Mononuclear cell (primary cell): ENCODE measurements around the gene PCDH9. TPM values are rescaled to one million over a fixed set of nuclear protein-coding genes. Genes with fewer than 3 reads are reported as not detected.

ENCODE experiments used
- H3K27me3 ChIP-seq: 2 replicates; pipeline ENCODE4 v1.6.0; 2011; ENCODE audit warnings: low read length, control low read depth; ENCODE audit not compliant: insufficient read depth
- H3K4me1 ChIP-seq: 2 replicates; pipeline ENCODE4 v1.5.1; 2011; ENCODE audit warnings: mild to moderate bottlenecking, low read length, control low read depth; ENCODE audit not compliant: insufficient read depth
- H3K4me3 ChIP-seq: 2 replicates; pipeline ENCODE4 v1.5.1; 2011; ENCODE audit warnings: mild to moderate bottlenecking, low read length, moderate library complexity
- H3K9me3 ChIP-seq: 2 replicates; pipeline ENCODE4 v1.5.1; 2011; ENCODE audit warnings: low read depth, mild to moderate bottlenecking, control low read depth, low read length
- total RNA-seq: library from RNA; depleted of rRNA; stranded (reverse); fragments of >200 nt; gene quantifications from one replicate; pipeline ENCODE4 v1.2.3, GENCODE V29; 2012

Gene PCDH9
- total RNA-seq, 1 donor = 1.5 TPM

GRCh38 chr13:67155898-67156722 is 74.0 kb downstream of the PCDH9 start:
- Histone ChIP-seq H3K4me1 (no peaks in the 10 kb centered on the region), H3K4me3 (no peak overlapping the region), H3K27me3 (no peaks in the 10 kb centered on the region), H3K9me3 (no peaks in the 10 kb centered on the region)

- no peaks in the 10 kb centered on the region for H3K9me3 ChIP-seq
- no peaks in the 10 kb centered on the region for H3K4me1 ChIP-seq
- no peak overlapping the region for H3K4me3 ChIP-seq
- no peaks in the 10 kb centered on the region for H3K27me3 ChIP-seq
Observed at GRCh38 chr13:67152085-67152484, 78.1 kb downstream of the PCDH9 start.

- Histone ChIP-seq H3K4me3 (no peak overlapping the region), H3K27me3 (no peaks in the 10 kb centered on the region), H3K4me1 (no peaks in the 10 kb centered on the region), H3K9me3 (no peaks in the 10 kb centered on the region)
Observed at GRCh38 chr13:67151652-67152051, 78.5 kb downstream of the PCDH9 start.

GRCh38 chr13:67150608-67151007 is 79.5 kb downstream of the PCDH9 start:
- Histone ChIP-seq H3K4me3 (no peak overlapping the region), H3K27me3 (no peaks in the 10 kb centered on the region), H3K9me3 (no peaks in the 10 kb centered on the region), H3K4me1 (no peaks in the 10 kb centered on the region)

- Histone ChIP-seq H3K9me3 (no peaks in the 10 kb centered on the region), H3K4me3 (no peak overlapping the region), H3K4me1 (no peaks in the 10 kb centered on the region), H3K27me3 (no peaks in the 10 kb centered on the region)
Observed at GRCh38 chr13:67148161-67148571, 82.0 kb downstream of the PCDH9 start.

- no peaks in the 10 kb centered on the region for H3K27me3 ChIP-seq
- H3K4me1 ChIP-seq = no peaks in the 10 kb centered on the region
- no peaks in the 10 kb centered on the region for H3K9me3 ChIP-seq
- H3K4me3 ChIP-seq = no peak overlapping the region
Observed at GRCh38 chr13:67147342-67148133, 82.6 kb downstream of the PCDH9 start.

- Histone ChIP-seq H3K4me3 (no peak overlapping the region), H3K9me3 (no peaks in the 10 kb centered on the region), H3K27me3 (no peaks in the 10 kb centered on the region), H3K4me1 (no peaks in the 10 kb centered on the region)
Observed at GRCh38 chr13:67146523-67147130, 83.5 kb downstream of the PCDH9 start.

- no peaks in the 10 kb centered on the region for H3K27me3 ChIP-seq
- no peaks in the 10 kb centered on the region for H3K9me3 ChIP-seq
- H3K4me3 ChIP-seq = no peak overlapping the region
- no peaks in the 10 kb centered on the region for H3K4me1 ChIP-seq
Observed at GRCh38 chr13:67145950-67146349, 84.2 kb downstream of the PCDH9 start.

GRCh38 chr13:67143544-67144115 is 86.5 kb downstream of the PCDH9 start:
- H3K27me3 ChIP-seq = no peaks in the 10 kb centered on the region
- no peak overlapping the region for H3K4me3 ChIP-seq
- H3K9me3 ChIP-seq = no peaks in the 10 kb centered on the region
- H3K4me1 ChIP-seq = no peaks in the 10 kb centered on the region

GRCh38 chr13:67140006-67140405 is 90.1 kb downstream of the PCDH9 start:
- H3K4me3 ChIP-seq = no peak overlapping the region
- no peaks in the 10 kb centered on the region for H3K27me3 ChIP-seq
- H3K4me1 ChIP-seq = no peaks in the 10 kb centered on the region
- no peaks in the 10 kb centered on the region for H3K9me3 ChIP-seq

- H3K9me3 ChIP-seq = no peaks in the 10 kb centered on the region
- H3K27me3 ChIP-seq = no peaks in the 10 kb centered on the region
- H3K4me3 ChIP-seq = no peak overlapping the region
- no peaks in the 10 kb centered on the region for H3K4me1 ChIP-seq
Observed at GRCh38 chr13:67139551-67139950, 90.6 kb downstream of the PCDH9 start.

- H3K4me1 ChIP-seq = no peaks in the 10 kb centered on the region
- H3K4me3 ChIP-seq = no peak overlapping the region
- H3K27me3 ChIP-seq = no peaks in the 10 kb centered on the region
- no peaks in the 10 kb centered on the region for H3K9me3 ChIP-seq
Observed at GRCh38 chr13:67138970-67139369, 91.2 kb downstream of the PCDH9 start.

GRCh38 chr13:67137044-67137735 is 92.9 kb downstream of the PCDH9 start:
- Histone ChIP-seq H3K9me3 (no peaks in the 10 kb centered on the region), H3K4me1 (no peaks in the 10 kb centered on the region), H3K4me3 (no peak overlapping the region), H3K27me3 (no peaks in the 10 kb centered on the region)

GRCh38 chr13:67136157-67136556 is 94.0 kb downstream of the PCDH9 start:
- no peaks in the 10 kb centered on the region for H3K27me3 ChIP-seq
- no peak overlapping the region for H3K4me3 ChIP-seq
- H3K4me1 ChIP-seq = no peaks in the 10 kb centered on the region
- H3K9me3 ChIP-seq = no peaks in the 10 kb centered on the region
